NCI-H69 (cell line): ENCODE data around the gene PPP1R12B.
"Not testable (repeated sequence)": the region's sequence is repeated elsewhere in the genome, so short reads cannot be mapped to it uniquely, and the experiment has no call there.

ENCODE experiments used
- DNase-seq: peaks from one replicate; lab custom pipeline; 2025; lab: John Stamatoyannopoulos, UW

Gene PPP1R12B

DNA sequence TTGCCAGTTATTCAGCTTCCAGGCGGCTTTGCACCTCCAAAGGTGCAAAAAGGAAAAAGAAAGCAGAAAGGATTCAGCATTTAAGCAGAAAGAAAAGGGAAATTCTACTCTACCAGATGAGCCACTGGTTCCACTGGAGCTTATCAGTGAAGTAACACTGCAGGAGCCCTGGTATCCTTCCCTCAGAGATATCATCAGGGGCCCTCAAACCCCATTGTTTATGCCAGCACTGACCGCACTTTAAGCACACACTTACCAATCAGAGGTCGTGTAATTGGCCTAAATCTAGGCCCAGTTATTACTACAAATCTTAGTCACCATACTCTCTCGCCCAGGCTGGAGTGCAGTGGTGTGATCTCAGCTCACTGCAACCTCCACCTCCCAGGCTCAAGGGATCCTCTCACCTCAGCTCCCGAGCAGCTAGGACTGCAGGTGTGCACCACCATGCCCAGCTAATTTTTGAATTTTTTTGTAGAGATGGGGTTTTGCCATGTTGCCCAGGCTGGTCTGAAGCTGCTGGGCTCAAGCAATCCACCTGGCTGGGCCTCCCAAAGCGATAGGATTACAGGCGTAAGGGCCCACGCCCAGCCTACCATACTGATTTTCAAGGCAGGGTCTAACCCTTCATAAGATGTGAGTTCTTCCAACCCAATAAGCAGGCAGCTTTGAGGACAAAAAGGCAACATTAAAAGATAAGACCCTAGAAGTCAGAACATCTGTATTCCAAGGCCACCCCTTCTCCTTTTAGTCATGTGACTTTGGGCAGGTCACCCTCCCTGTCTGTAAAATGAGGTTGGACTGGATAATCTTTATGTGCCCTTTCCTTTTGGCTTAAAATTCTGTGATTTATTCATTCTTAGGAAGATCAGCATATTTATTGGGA, 236.4 kb downstream of the PPP1R12B start:
- no peak for DNase-seq

DNA sequence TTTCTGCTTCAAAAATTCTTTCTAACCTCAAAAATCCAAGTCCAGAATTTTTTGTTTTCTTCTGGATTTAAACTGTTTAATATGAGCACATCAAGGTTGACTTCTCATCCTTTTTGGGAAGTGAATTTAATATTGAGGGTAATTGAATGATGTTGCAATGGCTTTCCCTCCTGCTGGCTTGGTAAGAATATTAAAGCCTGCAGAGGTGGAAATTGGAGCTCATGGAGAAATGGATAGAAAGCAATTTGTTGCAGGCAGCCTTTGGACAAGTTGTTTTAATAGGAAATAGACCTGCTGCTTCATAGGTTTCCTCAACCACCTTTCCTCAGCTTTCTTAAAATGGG, 237.1 kb downstream of the PPP1R12B start:
- DNase-seq: no peak

DNA sequence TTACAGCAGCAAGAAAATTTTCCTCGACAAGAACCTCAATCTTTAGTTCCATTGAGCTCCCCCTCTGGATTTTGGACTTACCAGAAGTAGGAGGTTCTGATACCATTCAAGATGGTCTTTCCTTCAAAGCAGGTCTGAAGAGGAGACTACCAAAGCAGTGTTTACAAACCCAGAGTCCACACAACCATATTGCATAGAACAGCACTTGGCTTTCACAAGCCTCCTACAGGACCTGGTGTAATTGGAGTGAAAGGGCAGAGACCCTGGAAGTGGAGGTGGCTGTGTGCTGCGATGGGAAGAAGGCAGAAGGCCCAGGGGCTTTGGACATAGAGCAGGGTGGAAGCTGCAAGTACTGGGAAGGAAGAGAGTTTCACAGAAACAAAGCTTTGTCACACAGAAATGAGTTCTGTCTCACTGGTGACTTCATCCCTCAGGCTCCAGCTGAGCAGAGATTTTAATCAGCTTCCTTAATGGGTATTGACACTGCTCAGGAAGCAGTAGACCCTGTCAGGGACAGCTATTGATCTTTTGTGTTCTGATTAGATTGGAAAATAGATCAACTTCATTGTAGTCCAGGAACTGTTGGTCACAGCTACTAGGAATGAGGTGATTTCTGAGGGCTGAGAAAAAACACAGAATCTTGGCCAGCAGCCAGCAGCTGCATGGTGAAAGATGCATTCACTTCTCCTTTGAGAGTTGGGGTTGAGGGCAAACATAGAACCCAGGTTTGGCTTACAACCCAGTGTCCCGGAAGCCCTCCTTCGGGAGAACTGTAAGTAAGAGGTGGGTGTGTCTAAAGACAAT, 237.7 kb downstream of the PPP1R12B start:
- DNase-seq: peak; percentile 75

DNA sequence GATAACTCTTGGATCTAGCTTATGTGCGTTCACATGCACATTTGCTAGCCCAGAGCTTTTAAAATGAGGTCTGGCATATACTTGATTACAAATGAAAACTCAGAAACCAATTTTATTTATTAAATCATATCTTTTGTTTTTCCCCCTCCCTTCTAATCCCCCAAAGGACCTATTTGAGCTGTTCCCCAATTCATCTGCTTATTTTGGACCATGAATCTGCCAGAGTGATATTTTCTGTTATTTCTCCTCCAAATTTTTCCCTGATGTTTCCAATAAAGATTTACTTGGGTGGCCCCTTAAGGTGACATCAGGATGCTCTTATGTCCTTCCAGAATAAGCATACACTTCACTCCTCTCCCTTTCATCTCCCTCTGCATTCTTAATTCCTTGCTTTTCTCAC, 238.4 kb downstream of the PPP1R12B start:
- no peak for DNase-seq

- DNase-seq: no peak
Observed at GRCh38 chr1:202587859-202588485, 239.5 kb downstream of the PPP1R12B start.

DNA sequence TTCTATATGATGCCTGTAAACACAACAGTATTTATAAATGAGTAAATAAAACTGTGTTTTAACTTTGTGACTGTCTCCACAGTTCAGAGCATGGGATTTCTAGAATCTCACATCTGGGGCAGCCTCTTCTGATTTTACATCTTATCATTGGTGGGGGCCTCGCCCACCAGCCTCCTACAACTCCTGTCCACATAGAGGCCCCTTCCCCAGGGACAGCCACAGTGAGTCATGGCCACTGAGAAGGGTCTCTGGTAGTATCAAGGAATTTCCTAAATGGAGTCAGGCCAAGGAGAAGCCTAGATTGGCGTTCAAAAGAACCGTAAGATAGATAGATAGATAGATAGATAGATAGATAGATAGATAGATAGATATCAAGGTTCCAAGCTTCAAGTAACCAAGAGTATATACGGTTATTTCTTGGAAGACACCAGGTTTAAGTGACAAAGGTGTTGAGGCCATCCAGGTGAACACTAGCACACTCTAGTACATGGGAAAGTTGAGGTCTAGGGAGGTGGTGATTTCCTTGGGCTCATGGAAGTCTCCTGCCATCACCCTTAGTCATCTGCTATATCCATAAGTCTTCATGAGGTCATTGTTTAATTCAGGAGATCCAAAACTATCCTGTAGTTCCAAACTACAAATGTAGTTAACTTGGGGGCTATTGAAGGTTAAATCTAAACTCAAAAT, 240.1 kb downstream of the PPP1R12B start:
- DNase-seq: no peak

DNA sequence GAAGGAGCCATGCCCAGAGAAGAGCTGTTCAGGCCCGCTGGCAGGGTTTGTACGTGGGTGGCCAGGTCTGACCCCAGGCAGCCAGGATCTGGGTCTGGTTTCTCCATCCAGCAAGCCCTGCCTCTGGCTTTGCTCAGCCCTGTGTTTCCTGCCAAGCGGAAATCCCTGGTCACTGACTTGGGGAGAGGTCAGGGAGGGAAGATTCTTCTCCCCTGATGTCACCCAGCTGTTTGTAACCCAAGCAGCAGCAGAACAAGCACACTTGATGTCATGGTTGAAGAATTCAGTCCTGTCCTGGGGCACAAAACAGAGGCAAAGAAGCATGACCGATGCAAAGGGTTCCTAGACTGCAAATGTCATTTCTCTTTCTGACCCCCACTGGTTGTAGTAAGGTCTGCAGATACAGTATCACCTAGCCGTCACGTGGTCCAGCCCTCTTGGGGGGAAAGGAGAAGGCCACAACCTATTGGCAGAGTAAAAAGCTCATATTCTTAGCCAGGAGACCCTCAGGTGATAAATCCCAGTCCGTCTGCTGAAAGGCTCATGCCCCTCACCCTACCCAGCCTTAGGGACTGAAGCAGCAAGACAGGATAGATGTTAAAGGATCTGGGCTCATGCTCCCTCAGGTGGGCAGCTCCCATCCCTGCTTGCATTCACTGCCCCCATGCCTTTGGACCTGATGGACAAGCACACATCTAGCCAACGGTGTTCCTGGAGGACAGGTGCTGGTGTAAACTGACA, 240.9 kb downstream of the PPP1R12B start:
- DNase-seq: peak; percentile 17

DNA sequence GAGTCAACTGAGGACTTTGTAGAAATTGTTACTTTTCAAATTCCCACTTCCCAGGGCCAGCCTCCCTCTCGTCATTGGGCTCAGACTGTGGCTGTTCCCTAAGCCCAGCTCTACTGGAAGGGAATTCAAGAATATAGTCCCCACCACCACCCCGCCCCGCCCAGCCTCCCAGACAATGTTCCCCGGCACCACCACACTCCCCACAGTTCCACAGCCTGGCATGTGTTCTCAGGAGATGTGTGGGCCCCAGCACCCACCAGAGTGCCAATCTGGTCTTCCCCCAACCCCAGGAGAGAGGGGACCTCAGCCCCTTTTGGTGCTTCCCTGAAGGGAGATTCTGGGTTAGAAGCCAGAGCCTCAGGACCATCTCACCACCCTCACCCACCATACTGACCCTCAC, 241.6 kb downstream of the PPP1R12B start:
- no peak for DNase-seq

DNA sequence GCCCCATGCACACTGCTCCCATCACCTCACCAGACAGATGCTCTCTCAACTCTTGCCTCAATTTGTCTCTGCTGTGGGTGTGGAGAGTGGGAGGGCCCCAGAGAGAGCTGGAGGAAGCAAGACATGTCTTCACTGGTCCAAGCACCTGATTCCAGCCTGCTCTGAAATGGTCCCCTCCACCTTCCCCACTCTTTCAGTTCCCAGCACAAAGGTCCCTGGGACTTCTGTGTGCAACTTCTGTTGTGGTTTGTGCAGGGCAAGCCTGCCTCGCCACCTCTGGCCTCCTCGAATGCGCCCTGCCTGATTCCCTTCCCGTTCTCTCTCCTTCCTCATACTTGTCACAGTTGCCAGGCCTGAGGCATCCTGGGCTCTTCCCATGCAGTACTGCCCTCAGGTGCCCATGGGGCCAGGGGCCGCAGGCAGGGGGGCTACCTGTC, 242.5 kb downstream of the PPP1R12B start:
- no peak for DNase-seq

GRCh38 chr1:202591515-202591914, 243.0 kb downstream of the PPP1R12B start:
- no peak for DNase-seq

- peak; percentile 18 for DNase-seq
Observed at GRCh38 chr1:202592146-202592545, 243.6 kb downstream of the PPP1R12B start.

DNA sequence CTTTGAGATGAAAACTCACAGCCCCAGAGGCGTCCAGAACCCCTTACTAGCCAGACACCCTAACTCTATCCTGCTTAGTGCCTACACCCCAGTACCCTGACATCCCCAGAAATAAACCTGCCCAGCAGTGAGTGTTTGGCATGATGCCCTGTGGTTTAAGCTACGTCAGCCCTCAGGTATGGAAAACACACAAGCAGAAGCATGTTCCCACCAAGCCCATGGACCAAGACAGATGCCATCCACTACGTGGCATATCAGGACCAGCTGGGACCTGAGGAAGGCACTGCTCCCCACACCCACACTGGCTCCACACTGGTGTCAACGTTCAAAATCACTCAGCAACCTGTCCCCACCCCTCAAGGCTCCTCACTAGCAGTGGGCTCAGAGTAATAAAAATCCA, 245.3 kb downstream of the PPP1R12B start:
- DNase-seq: no peak

DNA sequence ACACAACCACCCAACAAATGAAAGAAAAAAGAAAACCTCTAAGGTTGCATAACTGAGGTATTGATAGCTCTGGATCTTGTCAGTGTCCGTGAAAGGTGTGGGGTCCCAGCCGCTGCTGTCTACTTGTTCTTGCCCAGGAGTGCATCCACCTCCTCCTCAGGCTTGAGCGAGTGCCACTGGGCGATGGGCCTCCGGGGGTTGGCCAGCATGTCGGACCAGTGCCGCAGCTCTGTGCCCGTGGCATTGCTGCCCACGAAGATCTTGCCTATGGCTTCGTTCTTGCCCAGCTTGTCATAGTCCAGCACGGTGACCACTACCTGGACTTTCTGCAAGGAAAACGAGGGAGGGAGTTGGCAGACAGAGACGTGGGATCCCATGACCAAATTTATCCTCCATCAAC, 248.1 kb downstream of the PPP1R12B start:
- no peak for DNase-seq

GRCh38 chr1:202597090-202597761, 248.7 kb downstream of the PPP1R12B start:
- no peak for DNase-seq

- DNase-seq: peak; percentile 74
Observed at GRCh38 chr1:202599669-202600431, 251.4 kb downstream of the PPP1R12B start.

- DNase-seq: no peak
Observed at GRCh38 chr1:202600432-202601041, 252.0 kb downstream of the PPP1R12B start.

DNA sequence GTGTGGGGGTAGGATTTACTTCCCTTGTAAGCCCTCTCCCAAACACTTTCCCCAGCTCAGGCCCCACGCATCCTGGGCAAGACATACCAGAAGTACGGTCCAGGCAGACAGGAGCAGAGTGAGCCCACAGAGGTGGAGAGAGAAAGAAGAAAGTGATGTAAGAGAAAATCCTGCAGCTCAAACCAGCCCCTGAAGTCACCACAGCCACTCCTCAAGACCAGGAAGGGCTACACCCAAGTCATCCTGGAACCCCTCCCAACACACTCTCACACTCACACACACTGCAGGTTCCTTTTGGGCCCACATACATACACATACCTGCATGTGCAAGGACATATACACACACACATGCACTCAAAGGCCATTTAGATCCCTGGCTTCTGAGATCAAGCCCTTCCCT, 254.9 kb downstream of the PPP1R12B start:
- no peak for DNase-seq

GRCh38 chr1:202605515-202605914, 257.0 kb downstream of the PPP1R12B start:
- DNase-seq: no peak

GRCh38 chr1:202612036-202612435, 263.5 kb downstream of the PPP1R12B start:
- DNase-seq: not testable (repeated sequence)

DNA sequence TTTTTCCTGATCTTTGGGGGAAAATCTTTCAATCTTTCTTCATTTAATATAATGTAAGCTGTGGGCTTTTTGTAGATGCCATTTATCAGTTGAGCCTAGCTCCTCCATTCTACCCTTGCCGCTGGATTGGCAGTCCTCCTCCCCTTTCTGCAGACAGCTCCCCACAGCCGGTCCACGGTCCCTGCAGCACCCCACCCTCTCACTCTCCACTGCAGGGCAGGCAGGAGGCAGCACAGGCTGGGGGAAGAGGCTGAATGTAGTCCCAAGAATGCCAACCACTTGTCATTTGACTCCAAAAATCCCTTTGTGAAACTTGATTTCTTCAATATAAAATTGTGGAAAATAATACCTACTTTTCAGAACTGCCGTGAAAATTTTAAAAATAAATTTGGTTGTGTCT, 265.1 kb downstream of the PPP1R12B start:
- DNase-seq: no peak
